GM18502 (cell line): ENCODE data around the gene GLYATL1.

Experiments used
- ATAC-seq: cut with Tn5 transposase; IDR thresholded peaks from one replicate; pipeline ENCODE4 v1.9.1; 2021; ENCODE audit warnings: mild to moderate bottlenecking; ENCODE audit not compliant: unreplicated experiment, poor library complexity

GLYATL1 gene

DNA sequence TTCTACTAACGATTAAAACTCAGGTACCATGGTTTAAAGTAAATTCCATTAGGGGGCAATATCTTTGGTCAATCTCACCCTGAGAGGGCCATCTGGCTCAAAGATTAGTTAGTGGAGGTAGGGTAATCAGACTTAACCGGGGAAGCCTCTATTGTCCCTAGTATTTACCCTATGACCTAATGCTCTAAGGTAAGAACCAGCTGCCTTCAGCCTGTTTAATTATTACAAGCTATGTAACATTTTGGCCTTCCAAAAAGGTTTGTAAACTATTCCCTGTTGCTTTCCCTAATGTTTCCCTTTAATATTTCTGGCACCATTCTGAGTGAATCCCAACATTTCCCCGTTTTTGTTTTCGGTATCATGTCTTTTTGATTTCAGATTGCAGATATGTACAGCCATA is 15.1 kb upstream of the GLYATL1 start:
- ATAC-seq = no peak

DNA sequence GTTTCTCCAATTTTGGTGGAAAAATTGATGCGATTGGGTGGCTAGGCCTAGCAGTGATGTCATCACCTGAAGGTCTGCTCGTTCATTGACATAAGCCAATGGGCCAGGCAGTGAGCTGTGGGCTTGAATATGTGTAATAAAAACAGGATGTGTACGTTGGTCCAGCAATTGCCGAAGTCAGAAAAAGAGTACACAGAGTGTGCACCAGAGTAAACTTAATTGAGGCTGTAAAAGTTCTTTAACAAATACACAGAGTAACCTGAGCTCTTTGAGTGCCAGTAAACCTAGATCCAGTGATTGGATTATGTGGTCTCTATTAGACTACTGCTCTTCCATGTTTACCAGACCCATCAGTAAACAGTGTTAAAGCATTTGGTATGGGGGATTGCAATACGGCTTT is 13.0 kb upstream of the GLYATL1 start:
- ATAC-seq = no peak

DNA sequence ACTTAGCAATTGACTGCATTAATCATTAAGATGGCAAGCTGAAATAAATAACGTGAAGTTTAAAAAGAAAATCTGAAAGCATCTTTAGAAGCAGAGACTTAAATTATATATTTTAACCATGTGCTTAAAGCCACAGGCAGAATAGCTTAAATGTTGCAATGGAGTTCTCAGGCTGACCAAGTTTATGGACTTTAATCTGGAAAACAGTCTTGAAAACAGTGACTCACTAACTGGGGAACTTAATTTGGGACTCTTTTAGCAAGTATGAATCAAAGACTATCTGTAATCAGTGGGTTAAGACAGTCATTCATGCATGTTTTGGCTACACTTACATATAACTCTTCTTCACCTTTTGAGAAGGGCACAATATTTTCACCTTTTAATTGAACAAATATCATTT is 12.6 kb upstream of the GLYATL1 start:
- ATAC-seq = no peak

DNA sequence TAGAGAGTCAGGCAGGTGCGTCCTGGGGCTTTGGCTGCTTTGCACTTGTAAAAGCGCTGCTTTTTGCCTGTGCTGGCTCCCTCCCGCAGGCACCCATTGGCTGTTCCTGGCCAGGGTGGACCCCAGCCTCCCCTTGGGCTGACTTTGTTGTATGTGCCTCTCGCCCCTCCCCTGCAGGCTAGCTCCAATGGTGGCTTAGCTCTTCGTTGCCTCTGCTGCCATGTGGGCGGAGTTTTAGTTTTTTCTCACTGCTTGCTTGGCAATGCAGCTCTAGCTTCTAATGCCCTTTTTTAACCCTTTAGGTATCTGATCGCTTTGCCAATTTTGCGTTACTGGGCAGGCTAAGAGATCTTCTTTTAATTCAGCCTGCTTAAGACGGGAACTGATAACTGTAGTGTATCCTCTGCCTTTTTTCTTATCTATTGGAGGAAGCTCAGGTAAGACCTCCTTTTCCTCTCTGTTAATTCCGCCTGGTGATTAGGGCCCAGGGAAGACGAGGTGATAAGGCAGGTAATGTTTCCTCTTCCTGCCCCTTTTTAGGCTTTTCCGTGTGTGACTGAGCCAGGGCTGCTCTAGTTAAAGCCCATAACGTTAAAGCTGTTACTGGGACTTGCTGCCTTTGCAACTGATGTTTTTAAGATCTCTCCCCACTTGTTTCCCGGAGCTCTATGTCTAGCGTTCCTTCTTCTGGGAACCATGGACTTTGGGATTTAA is 11.7 kb upstream of the GLYATL1 start:
- no peak for ATAC-seq

DNA sequence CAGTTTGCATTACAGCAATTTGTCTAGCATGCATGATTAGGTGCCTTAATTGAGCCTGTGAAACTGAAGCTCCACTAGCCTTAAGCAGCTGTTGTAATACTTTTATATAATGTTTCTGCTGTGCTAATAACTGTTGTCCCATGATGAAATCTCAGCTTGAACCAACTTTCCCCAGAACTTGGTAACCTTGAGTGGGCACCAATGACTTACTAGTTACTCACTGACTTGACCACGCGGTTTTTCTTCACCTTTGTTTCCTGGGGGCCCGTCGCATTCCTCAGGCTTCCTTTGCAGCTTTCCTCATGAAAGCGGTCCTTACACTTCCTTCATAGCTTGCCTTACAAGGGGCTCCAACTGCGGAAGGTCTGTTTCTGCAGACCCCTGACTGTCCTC is 11.2 kb upstream of the GLYATL1 start:
- no peak for ATAC-seq

DNA sequence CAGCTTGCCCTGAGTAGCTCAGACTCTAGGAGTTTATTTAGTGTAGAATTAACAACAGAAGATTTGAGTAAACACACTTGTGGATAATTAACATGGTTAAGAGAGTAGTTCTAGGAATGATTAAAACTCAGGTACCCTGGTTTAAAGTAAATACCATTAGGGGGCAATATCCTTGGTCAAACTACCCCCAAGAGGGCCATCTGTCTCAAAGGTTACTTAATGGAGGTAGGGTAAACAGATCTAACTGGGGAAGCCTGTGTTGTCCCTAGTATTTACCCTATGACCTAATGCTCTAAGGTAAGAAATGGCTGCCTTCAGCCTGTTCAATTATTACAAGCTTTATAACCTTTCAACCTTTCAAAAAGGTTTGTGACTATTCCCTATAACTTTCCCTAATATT is 10.6 kb upstream of the GLYATL1 start:
- ATAC-seq = no peak

DNA sequence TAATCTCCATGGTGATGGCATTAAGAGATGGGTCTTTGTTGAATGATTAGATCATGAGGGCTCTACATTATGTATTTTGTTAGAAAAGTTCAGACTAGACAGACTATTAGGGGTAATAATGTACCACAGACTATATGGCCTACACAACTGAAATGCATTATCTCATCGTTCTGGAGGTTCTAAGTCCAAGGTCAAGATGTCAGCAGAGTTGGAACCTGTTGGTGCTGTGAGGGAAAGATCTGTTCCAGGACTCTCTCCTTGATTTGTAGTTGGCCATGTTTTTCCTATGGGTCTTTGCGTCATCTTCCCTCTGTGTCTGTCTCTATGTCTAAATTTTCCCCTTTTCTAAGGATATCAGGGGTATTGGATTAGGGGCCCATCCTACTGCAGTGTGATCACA is 8.4 kb upstream of the GLYATL1 start:
- no peak for ATAC-seq

DNA sequence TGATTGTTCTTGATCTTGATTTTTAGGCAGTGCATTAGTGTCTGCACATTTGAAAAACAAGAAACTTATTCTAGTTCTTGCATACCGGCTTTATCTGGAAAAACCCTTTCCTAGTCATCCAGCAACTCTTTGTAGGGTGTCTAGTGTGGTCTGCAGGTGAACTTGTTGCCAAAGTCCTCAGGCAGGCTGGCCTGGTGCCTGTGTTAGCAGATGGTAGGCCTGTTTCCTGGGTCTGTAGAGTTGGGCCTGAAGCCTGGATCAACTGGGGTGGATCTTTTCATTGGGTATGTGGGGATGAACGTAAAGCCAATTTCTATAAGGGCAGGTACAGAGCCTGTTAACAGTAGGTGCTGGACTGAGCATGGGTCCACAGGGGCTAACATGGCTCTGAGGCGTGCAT is 5.6 kb upstream of the GLYATL1 start:
- no peak for ATAC-seq

DNA sequence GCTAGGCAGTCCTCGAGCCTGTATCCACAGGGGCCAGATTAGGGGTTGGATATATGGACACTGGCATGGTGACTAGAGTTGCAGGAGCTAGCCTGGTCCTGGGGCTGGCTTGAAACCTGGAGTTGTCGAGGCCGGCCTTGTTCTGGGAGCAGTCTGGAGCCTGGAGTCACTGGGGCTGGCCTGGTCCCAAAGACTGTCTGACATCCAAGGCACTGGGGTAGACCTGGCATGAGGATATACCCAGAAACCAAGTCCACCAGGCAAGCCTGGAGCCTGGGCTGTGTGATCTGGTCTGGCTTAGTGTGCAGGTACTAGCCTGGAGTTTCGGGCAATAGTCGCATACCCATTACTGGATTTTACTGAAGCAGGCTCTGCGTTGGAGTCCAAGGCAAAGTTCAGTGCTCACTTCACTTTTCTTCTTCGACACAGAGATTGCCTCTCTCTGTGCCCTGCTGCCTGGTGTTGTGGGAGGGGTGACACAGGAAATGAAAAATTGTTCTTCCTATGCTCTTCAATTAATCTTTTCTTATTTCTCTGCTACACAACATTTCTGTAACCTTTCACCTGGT is 4.3 kb upstream of the GLYATL1 start:
- ATAC-seq = no peak

DNA sequence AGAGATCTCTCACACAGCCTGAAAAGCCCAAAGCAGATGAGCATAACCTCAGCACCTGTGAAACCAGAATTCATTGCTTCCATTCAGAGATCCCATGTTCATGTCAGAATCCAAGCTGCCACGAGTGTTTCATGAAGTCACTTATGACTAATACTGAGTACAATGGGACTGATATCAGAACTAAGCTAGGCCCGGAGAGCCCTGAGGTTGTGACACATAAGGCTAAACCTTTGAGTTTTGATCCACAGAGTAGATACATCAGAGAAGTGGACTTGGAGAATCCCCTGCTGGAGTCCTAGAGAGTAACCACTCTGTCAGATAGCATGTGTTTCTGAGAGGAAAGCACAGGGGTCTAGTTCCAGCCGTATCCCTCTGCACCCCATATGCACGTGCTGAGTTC is 890 bp upstream of the GLYATL1 start:
- no peak for ATAC-seq

DNA sequence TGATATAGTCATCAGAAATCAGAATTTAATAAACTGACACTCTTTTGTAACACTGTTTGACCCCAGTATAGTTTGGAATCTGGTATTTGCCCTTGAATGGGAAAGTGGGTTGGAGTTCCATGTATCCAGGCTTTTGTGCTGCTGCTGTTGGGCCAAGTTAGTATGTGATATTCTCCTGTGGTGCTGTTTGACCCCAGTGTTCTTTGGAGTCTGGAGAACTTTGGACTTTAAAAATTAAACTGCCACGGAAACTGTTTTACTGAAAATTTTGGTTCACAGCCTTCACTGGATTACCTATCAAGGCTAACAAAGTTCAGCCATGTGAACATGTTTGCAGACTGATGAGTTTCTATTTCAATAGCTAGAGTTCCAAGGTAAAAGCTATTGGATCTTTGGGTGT is 740 bp downstream of the GLYATL1 start:
- no peak for ATAC-seq

DNA sequence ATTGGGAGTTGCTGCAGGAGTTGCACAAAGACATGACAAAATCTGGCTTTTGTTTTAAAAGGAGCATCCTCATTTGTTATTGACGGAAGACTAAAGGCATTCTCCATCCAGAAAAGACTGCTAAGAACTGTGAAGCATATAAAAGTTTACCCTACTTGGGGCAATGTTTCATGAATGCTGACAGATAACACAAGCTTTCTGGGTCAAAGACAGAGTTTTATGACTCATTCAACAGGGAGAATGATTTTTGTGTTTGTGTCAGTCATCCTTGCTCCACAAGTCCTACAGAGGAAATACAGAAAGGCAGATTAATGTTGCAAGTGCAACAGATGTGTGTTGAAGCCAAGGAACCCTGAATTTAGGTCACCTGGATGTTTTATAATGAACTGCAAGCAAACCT is 2.5 kb downstream of the GLYATL1 start:
- ATAC-seq = no peak

DNA sequence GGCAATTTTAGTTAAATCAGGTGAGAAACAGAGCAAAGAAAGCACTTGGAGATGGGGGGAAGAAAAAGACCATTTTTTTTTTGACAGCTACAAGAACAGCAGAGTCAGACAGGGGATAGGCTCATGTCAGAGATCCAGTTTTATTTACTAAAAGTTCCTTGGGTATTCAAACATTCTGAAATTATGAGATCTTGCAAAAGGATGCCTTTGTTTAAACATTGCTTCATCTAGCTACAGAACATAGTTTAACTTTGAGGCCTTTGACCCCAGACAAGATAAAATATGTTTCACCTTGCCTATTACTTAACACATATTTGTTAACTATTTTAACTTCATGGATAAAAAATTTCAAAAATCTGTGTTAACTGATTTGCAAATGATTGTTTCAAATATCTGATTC is 6.4 kb downstream of the GLYATL1 start:
- ATAC-seq = no peak

DNA sequence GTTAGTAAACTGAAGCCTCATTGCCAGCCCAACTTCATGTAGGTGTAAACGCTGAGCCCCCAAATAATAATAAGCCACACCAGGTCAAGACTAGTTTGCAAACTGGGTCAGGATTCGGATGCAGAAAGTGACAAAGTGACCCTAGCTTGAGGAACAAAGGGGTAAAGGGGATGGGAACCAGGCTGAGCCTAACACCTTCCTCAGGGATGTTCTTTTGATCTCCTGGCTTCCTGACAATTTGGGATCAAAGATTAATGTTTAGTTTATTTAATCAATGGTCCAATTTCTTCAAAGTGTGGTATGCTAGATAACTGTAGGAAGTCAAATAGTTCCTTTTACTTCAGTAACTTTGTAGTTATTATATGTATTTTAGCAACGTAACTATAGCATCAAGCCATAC is 9.9 kb downstream of the GLYATL1 start:
- no peak for ATAC-seq

DNA sequence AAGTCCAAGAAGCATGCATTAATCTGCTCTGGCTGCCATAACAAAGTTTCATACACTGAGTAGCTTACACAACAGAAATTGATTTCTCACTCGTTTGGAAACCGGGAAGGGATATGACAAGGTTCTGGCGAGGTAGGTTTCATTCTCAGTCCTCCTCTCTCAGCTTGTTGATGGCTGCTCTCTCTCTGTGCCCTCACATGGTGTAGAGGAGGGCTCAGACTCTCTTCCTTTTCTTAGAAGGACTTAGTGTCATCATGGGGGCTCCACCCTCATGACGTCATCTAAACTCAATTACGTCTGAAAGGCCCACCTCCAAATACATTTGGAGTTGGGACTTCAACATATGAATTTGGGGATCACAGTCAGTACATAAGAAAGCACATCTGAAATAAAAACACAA is 18.6 kb downstream of the GLYATL1 start:
- ATAC-seq = peak; percentile 72

DNA sequence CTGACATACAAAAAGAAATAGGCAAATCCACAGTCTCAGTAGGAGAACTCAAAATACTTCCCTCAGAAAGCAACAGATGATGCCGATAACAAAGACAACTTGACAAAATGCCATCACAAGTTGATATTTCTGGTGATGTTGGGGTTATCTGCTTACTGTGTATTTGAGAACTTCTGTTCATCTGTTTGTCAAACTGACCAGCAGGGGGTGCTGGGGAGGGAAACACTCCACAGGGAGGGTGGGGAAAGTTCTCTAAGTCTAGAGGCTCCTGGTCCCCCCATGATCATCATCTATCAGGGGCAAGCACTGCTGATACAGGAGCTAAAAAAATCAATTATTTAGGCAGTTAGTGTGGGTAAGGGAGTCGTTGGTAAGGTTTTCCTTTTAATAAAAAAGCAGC is 19.2 kb downstream of the GLYATL1 start:
- ATAC-seq = peak; percentile 56

DNA sequence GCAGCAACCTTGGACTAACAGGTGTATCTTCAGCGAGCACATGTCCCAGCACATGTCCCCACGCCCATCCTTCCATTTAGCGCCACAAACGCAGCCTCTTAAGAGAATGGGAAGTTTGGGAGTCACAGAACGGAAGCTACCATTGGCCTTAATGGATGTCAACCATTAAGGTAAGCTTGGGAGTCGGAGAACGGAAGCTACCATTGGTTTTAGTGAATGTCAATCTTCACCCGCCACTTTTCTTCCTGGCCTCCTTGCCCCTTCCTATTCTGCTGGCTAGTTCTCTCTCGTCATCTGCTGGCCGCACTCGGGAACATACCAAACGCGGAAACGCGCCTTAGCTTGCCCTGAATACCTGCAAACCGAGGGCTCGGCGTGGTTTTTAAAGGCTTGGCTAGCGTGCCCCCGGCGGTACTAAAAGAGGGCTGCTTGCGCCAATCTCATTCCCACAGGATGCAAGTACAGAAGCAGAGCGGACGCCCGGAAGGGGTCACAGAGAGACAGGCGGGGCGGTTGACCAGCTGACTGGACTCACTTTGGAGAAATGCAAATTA is 24.3 kb downstream of the GLYATL1 start:
- no peak for ATAC-seq

DNA sequence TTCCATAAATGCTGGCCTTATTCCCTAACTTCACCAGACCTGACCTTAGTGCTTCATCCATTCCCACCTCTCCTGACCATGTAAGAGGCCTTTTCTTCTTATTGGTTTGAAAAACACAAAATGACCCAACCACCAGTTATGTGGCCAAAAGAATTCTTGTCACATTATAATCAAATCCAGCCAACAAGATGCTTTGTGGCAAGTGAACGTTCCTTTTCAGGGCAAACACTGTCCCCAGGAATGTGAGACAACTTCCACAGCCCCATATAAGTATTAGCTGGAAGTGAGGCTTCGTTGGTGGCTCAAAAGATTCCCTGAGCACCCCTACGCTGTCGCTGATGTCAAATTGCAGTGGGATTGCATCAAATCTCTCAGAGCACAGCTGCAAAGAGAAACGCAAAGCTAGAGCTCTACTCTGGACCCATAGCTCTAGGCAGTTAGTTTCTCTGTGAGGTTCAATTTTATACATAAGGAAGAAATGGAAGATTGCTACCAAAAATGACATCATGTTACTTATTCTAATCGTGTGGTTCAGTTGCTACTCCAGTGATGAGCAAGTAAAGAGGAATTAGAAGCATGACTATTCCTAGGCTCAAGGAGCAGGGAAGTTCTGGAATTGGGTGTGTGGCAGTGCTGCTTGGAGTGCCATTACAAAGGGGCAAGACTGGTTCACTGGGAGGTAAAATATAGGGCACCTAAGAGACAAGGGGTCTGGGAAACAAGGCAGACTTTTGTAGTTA is 26.1 kb downstream of the GLYATL1 start:
- ATAC-seq = no peak

DNA sequence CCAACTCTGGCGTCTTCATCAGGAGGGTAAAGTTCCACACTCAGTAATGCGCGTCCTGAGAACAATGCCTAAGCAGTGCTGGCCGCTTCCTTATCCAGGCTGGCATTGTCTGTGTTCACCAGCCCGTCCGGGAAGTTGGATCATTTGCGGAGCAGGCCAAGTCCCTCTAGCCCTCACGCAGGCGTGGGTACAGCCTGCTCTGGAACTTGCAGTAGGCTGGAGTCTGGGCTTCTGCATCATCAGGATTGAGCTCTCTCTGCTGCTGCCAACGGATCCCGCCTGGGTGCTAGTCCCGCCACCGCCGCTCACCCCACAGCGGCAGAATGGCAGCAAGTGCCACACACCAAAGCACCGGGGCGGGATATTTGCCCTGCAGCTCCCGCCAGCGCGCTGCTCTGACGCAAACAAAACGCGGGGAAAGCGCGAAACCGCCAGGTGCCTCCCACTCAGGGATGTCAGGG is 29.0 kb downstream of the GLYATL1 start:
- no peak for ATAC-seq

DNA sequence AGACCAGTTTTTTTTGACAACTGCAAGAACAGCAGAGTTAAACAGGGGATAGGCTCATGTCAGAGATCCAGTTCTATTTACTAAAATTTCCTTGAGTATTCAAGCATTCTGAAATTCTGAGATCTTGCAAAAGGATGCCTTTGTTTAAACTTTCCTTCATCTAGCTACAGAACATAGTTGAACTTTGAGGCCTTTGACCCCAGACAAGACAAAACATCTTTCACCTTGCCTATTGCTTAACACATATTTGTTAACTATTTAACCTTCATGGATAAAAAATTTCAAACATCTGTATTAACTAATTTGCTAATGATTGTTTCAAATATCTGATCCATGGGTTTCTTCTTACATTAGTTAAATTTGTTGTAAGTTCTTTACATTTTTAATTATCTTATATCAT is 38.2 kb downstream of the GLYATL1 start:
- ATAC-seq = no peak

DNA sequence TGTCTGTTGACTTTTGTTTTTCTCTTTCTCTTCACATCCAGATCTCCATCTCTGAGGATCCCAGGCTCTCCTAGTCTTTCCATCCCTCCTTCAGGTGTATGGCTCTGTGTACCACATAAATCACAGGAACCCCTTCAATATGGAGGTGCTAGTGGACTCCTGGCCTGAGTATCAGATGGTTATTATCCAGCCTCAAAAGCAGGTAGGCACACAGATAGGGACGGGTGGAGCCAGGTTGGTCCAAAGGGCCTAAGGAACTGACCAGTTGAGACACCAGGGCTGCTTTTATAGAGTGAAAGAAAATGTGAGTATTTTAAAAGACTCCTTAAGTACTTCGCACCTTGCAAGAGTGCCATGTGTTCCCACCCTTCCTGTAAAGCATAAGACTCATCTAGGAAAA is 39.9 kb downstream of the GLYATL1 start:
- no peak for ATAC-seq
